A673 (cell line): ENCODE measurements around the gene KCNJ10.

Source experiments
- EZH2 ChIP-seq: fragments of 200-600 bp; sonication (generic); IDR thresholded peaks from 2 replicates; pipeline ENCODE4 v1.6.1; 2017; ENCODE audit warnings: borderline replicate concordance, low read depth, mild to moderate bottlenecking, mixed read lengths, antibody characterized with exemption, low read length; ENCODE audit not compliant: poor library complexity, severe bottlenecking
- TF ChIP-seq, protein P1 (sequence below): fragments of 300-800, 200-600 bp; sonication (generic); conservative IDR thresholded peaks from 2 replicates; pipeline ENCODE4 v1.5.1; 2017; ENCODE audit warnings: low read depth, mild to moderate bottlenecking, antibody characterized with exemption, low read length, moderate library complexity, mixed read lengths

DNA sequence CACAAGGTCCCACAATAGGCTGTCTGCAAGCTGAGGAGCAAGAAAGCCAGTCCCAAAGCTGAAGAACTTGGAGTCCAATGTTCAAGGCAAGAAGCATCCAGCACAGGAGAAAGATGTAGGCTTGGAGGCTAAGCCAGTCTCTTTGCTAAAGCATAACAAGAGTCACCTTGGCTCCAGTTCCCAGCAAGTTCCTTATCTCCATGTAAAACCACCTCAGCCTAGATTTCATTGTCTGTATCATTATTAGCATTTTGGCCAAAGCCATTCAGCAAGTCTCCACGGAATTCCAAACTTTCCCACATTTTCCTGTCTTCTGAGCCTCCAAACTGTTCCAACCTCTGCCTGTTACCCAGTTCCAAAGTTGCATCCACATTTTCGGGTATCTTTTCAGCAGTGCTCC is 75.1 kb downstream of the KCNJ10 start:
- TF ChIP-seq, protein P1, sequence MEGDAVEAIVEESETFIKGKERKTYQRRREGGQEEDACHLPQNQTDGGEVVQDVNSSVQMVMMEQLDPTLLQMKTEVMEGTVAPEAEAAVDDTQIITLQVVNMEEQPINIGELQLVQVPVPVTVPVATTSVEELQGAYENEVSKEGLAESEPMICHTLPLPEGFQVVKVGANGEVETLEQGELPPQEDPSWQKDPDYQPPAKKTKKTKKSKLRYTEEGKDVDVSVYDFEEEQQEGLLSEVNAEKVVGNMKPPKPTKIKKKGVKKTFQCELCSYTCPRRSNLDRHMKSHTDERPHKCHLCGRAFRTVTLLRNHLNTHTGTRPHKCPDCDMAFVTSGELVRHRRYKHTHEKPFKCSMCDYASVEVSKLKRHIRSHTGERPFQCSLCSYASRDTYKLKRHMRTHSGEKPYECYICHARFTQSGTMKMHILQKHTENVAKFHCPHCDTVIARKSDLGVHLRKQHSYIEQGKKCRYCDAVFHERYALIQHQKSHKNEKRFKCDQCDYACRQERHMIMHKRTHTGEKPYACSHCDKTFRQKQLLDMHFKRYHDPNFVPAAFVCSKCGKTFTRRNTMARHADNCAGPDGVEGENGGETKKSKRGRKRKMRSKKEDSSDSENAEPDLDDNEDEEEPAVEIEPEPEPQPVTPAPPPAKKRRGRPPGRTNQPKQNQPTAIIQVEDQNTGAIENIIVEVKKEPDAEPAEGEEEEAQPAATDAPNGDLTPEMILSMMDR: no peak
- no peak for TF ChIP-seq EZH2
